ENCODE data around the gene CD99L2. TPM values are rescaled to one million over a fixed set of nuclear protein-coding genes. Genes with fewer than 3 reads are reported as not detected.

CD99L2 gene
- total RNA-seq, 2 donors from 2014 or later: 61.0 to 62.6 TPM

DNA sequence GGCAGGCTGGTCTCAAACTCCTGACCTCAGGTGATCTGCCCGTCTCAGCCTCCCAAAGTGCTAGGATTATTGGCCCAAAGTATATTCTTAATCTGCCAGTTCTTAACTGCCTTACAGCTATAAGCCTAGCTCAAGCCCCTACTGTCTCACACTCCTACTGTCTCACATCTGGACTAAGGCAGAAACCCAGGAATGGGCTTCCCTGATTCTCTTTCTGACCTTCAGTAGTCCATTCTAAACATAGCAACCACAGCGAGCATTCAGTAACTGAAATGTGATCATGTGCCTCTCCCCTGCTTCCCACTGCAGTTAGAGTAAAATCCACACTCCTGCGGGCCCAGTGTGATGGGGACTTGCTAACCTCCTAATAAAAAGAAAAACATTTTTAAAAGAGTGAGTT lies 146.3 kb downstream of the CD99L2 start:
- no peak for ATAC-seq
- DNase-seq: no peak
- intact Hi-C loops (cut with DNase I): no loop called here

DNA sequence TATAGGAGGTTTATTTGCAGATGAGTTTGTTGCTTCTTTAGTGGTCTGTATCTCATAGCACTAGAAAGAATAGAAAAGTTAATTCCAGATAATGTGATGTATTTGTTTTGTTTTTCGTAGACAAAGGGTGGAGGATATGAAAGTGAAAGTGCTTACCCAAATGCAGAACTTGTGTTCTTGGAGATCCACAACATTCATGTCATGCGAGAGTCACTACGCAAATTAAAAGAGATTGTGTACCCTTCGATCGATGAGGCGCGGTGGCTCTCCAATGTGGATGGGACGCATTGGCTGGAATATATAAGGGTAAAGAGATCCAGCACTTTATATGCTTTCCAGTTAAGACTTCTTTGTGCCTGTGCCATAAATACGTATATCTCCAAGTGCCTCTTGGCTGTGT lies 162.0 kb downstream of the CD99L2 start:
- intact Hi-C loops (cut with DNase I): no loop called here
- no peak for DNase-seq
- no peak for ATAC-seq

- ATAC-seq: peak in 1 of 2 donors; percentile 69
- DNase-seq: peak; percentile 43
- intact Hi-C loops (cut with DNase I): no loop called here
These were observed 166.7 kb downstream of the CD99L2 start for GRCh38 chrX:150731795-150732194.

DNA sequence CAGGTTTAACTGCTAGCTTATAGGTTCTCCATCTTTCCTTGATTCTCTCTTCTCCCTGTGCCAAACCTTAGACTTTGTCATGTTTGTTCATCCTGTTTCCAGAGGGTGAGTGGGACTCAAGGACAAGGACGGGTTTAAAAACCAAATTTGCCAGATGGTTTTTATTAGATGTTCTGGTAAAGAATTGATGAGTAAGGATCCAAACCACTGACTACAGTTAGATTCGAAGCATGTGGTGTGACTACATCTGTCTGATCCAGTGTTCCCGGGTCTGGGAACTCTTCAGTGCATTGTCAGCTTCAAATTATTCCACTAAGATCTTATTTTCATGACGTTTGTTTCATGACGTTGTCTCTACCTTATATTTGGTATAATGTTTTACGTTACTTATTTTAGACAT lies 167.7 kb downstream of the CD99L2 start:
- intact Hi-C loops (cut with DNase I): no loop called here
- DNase-seq (no peak), ATAC-seq (no peak)

GRCh38 chrX:150729956-150730355 lies 168.5 kb downstream of the CD99L2 start:
- intact Hi-C loops (cut with DNase I): no loop called here
- no peak for ATAC-seq
- DNase-seq: no peak

DNA sequence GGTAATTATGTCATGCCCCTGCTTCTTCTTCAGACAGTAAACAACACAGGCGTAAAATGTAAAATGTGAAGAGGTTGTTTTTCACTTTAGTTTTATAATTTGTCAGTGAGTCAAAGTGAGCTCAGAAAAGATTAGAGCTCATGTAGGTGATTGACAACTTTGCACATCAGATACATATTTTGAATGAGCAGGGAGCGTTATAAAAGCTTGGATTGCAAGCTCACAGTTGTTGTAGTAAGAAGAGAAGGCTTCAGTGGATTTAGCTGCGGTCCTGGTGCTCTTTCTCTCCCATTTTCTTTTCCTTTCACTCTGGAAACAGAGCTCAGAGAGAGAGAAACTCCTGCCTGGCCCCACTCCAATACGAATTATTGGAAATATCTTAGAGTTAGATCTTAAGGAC lies 178.8 kb downstream of the CD99L2 start:
- DNase-seq: no peak
- ATAC-seq: no peak
- intact Hi-C loops (cut with DNase I): no loop called here

Other genes with a start within 250 kb of the CD99L2 start
- 10 to 100 TPM; 19.2 to 22.4 TPM for gene MTMR1, start 205.3 kb downstream of the CD99L2 start, total RNA-seq
- gene HMGB3, start 84.7 kb upstream of the CD99L2 start, total RNA-seq: 1 to 10 TPM; 5.9 to 9.2 TPM